Measurements from ENCODE around the gene DLG2. TPM values are rescaled to one million over a fixed set of nuclear protein-coding genes. Genes with fewer than 3 reads are reported as not detected.

The DLG2 gene
- 0.17 to 0.50 TPM (median 0.26 TPM) in 5 replicates for total RNA-seq (2022; extraction: Qiagen RNA extraction; ENCODE audit: low read depth)

DNA sequence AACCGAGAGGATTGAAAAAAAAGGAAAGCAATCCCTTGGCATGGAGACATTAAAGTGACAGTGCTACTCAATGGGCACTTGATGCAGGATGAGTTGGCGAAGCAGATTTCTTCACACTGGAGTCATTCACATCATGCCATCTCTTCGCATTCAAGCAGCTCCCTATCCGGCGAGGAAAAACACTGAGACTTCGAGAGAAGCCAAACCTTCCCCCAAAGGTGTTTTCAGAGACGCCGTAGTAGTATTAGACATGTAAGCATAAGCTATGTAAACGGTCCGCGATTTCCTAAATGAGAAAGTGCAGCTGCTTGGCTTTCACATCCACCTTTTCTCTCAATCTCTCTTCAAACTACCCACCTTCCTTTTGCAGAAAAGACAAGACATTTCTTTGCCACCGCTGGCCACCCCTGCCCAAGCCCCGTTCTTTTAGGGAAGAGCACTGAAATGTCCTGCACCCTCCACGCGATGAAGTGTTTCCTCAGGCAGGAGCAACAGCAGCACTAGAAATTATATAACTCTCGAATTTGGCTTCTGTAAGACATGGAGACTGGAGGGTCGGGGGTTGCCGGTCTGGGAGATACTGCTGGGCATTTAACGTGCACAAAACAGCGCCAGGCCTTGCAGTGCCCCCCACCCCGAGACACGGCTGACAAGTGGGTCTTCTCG lies at the start of gene DLG2:
Gene DLG2, minus strand, starts transcription at position 13 of the 666 bp plus-strand sequence.

DNA sequence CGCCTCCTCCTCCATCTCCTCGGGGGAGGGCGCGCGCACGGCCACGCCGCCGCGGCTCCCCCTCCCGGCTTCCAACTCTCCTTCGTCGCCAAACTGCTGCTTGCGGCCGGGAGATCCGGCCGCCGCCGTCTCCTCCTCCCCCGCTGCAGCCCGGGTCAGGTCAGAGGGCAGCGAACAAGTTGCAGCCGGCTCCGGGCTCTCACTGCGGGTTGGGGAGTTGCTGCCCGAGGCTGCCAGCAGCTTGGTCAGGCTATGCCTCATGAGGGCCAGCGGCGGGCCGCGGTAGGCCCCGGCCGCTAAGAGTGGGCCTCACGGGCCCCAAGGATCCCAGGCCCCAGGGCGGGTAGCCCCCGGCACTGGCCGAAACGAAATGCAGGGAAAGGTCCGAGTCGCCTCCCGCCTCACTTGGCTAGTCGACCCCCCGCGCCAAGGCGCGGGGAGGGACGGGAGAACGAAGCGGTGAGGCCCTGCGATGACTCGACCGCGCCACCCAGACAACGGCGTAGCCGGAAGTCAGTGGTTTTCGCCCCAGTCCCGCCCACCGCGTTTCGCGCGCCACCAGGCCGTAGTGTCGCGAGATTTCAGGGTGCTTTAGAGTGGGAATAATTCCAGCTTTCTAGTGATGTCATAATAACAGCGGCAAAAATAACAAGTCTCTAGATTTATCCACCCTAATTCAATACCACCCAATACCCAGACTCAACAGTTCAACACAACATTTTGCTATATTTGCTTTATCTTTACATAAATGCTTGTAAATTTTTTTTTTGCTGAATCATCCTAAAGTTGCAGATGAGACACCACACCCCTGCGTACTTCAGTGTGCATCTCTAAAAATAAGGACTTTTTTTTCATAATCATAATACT lies 37.7 kb upstream of the DLG2 start, which contains the start of gene CREBZF:
Gene CREBZF, minus strand, starts transcription at position 515 of the 867 bp plus-strand sequence. Its CDS starts 254 bp downstream, at position 261.

DNA sequence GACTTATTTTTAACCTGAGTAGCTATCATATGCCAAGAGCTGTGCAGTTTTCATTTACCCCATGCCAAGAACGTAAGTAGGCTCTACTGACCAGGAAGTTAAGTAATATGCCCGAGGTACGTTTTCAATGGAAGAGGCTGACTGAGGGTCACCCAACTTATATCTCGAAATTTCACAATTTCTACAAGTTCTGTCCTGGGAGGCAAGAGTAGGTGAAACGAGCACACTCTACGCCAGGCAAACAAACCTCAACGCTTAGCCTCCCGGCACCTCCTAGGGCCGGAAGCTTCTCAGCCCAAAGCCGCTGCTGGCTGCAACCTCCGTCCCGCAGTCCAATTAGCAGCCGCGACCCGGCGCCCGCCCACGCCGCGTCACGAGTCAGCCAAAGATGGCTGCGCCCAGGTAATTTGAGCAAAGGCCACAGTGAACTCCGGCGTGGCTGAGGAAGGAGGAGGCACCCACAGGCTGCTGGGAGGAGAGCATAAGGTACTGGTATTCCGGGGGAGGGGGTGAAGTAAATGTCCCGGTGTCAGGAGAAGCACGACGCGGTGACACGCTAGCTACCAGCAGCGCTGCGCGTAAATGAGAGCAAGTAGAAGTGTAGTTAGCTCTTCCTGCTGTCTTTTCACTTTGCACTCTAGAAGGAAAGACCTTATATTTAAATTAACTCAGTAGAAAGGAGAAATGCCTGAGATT lies 20.6 kb upstream of the DLG2 start, which contains the start of gene TMEM126A:
Gene TMEM126A, plus strand, starts transcription at position 364 of the 696 bp plus-strand sequence. CDS start 2,289 bp downstream, outside the sequence.

DNA sequence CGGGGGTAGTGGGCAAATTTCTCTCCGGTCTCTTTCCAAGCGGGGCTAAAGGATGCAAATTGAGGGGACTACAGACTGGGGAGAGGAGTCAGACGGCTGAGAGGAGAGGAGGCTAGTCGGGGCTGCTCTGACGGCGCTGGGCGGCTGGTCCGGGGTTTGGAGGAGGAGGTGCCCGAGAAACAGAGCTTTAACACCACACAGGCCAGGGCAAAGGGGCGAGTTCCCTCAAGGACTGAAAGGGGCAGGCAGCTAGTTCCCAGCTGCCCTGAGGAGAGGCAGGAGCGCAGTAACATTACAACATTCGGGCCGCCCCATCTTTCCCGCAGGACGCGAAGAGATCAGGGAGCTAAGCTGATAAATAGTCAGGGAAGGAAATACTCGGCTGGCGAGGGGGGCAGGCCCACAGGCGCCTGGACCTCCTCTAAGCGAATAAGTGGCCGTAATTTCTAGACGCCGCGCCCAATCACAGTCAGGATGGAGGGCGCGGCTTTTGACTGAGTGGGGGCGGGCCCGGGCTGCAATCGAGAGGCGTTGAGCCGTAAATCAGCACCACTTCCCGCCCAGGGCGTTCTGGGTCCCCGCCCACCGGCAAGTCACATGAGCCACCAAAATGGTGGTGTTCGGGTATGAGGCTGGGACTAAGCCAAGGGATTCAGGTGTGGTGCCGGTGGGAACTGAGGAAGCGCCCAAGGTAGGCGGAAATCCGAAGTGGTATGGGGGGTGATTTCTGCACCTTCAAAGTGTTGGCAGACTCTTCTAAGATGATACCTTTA lies 1.0 kb upstream of the DLG2 start, which contains the start of gene TMEM126B:
Gene TMEM126B, plus strand, starts transcription at position 596 of the 773 bp plus-strand sequence. Its CDS starts 15 bp downstream, at position 611.

Other genes with a start within 250 kb of the DLG2 start
- gene TMEM126B, start 1.2 kb upstream of the DLG2 start, total RNA-seq (2022; extraction: Qiagen RNA extraction; ENCODE audit: low read depth) = 55.1 to 66.6 TPM (median 62.1 TPM) in 5 replicates
- 52.1 to 62.3 TPM (median 57.5 TPM) in 5 replicates for gene TMEM126A, start 20.6 kb upstream of the DLG2 start, total RNA-seq (2022; extraction: Qiagen RNA extraction; ENCODE audit: low read depth)
- 25.4 to 37.1 TPM (median 34.9 TPM) in 5 replicates for gene CREBZF, start 37.8 kb upstream of the DLG2 start, total RNA-seq (2022; extraction: Qiagen RNA extraction; ENCODE audit: low read depth)
- not detected in 5 replicates for gene CCDC89, start 58.9 kb upstream of the DLG2 start, total RNA-seq (2022; extraction: Qiagen RNA extraction; ENCODE audit: low read depth)
- 16.5 to 28.2 TPM (median 16.7 TPM) in 5 replicates for gene SYTL2, start 183.8 kb upstream of the DLG2 start, total RNA-seq (2022; extraction: Qiagen RNA extraction; ENCODE audit: low read depth)
- not detected in 5 replicates for gene CCDC83, start 228.0 kb upstream of the DLG2 start, total RNA-seq (2022; extraction: Qiagen RNA extraction; ENCODE audit: low read depth)

Measured in A549 treated with DMSO at 1 μM for 4 hours (cell line).